Sigmoid colon (tissue), 4 donors: ENCODE results near the gene GOLGA6A.

Source experiments
- CTCF ChIP-seq, 4 experiments: fragments of 450-650 bp in 3 of 4; fragments of 200-600 bp in 1 of 4; IDR thresholded peaks; one replicate each; pipeline ENCODE4 v1.5.1; 2016 to 2019; ENCODE audit warnings: antibody characterized with exemption in 4 of 4, mild to moderate bottlenecking in 3 of 4, moderate library complexity in 2 of 4
- EP300 ChIP-seq, 4 donors: sonication (generic); formaldehyde crosslinking; IDR thresholded peaks; one replicate each; pipeline ENCODE4 v1.6.1; 2017; ENCODE audit warnings: antibody characterized with exemption in 4 of 4
- POLR2A ChIP-seq, 2 donors: fragments of 450-650 bp; IDR thresholded peaks; one replicate each; pipeline ENCODE4 v1.6.1; 2016; ENCODE audit warnings: antibody characterized with exemption in 2 of 2, mild to moderate bottlenecking in 2 of 2, moderate library complexity in 2 of 2
- POLR2AphosphoS5 ChIP-seq, 4 donors: sonication (generic); formaldehyde crosslinking; IDR thresholded peaks; one replicate each; pipeline ENCODE4 v1.6.1; 2017; ENCODE audit warnings: antibody characterized with exemption in 4 of 4

GRCh38 chr15:74108111-74108510 lies 25.8 kb upstream of the GOLGA6A start:
- TF ChIP-seq CTCF (IDR thresholded peaks at IDR 0.05) (no peak), POLR2A (IDR thresholded peaks at IDR 0.05) (no peak), EP300 (IDR thresholded peaks at IDR 0.05) (no peak), POLR2AphosphoS5 (IDR thresholded peaks at IDR 0.05) (no peak)
